Activated CD8-positive, alpha-beta memory T cell treated with anti-CD3 and anti-CD28 coated beads for 1 hour (primary cell): Measurements from ENCODE around the gene SLF2.

Source experiments
- DNase-seq, 2 donors: peaks; one replicate each; pipeline ENCODE4 v3.0.0-alpha.2; 2020; ENCODE audit warnings: low read depth in 1 of 2; ENCODE audit errors: extremely low read depth in 1 of 2

SLF2 gene

DNA sequence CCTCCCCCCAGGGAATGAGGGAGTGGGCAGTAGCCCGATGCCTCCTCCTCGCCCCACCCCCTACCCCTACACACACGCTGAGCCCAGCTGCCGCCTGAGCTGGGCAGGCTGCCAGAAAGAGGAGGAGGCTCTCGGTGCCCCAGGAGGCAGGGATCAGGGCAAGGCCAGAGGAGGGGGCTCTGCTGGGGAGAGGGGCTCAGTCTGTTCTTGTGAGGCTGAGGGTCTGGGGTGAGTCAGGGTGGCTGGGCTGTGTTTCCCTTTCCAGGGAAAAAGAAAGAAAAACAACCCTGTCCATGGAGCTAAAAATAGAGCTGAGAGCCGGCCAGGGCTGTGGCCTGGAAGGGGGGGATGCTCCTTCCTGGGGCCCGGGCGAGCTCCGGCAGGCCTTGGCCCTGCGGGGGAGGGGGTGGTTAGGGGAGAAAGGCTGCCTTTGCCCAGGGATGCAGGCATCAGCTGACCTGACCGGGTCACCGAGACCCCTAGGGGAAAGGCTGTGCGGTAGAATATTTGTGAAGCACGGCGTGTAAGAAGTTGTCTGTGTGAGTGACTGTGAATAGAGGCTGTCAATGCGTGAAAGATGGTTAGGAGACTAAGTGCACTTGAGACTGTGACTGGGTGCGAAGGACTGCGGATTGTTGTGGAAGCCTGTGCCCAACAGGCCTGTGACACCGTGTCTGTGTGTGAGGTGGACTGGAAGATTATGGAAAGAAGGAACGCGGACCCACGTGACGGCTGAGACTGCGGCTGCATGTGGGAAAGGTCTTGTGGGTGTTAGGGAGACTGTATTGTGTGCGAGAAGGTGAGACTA is 85.6 kb downstream of the SLF2 start:
- DNase-seq = peak in 1 of 2 donors; percentile 41

GRCh38 chr10:100998991-100999741 is 86.4 kb downstream of the SLF2 start:
- peak; percentile 26 to 64 for DNase-seq

DNA sequence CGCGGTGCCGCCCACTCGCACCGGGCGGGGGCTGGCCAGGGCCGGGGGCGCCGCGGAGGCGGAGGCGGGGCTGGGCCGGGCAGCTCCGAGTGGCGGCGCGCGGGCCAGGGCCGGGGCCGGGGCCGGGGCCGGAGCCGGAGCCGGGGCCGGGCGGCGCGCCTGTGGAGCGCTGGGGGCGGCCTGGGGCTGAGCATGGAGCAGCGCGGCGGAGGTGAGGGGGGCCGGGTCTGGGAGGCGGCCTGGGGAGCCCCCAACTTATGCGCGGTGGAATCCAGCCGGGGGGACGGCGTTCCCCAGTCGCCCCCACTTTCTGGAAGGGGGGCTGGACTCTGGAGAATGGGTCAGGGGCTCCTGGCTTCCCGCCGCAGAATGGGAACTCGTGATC is 87.0 kb downstream of the SLF2 start, which contains the start of gene LZTS2:
LZTS2 (plus strand) TSS at position 67 of the 385 bp plus-strand sequence. CDS start 2,731 bp downstream, outside the sequence.
- DNase-seq = no peak

- no peak for DNase-seq
Observed at GRCh38 chr10:101000127-101000914, 87.6 kb downstream of the SLF2 start.

- DNase-seq = no peak
Observed at GRCh38 chr10:101000915-101001658, 88.3 kb downstream of the SLF2 start.

- no peak for DNase-seq
Observed at GRCh38 chr10:101001659-101002035, 88.9 kb downstream of the SLF2 start.

GRCh38 chr10:101002456-101002855 is 89.7 kb downstream of the SLF2 start:
- DNase-seq = no peak

DNA sequence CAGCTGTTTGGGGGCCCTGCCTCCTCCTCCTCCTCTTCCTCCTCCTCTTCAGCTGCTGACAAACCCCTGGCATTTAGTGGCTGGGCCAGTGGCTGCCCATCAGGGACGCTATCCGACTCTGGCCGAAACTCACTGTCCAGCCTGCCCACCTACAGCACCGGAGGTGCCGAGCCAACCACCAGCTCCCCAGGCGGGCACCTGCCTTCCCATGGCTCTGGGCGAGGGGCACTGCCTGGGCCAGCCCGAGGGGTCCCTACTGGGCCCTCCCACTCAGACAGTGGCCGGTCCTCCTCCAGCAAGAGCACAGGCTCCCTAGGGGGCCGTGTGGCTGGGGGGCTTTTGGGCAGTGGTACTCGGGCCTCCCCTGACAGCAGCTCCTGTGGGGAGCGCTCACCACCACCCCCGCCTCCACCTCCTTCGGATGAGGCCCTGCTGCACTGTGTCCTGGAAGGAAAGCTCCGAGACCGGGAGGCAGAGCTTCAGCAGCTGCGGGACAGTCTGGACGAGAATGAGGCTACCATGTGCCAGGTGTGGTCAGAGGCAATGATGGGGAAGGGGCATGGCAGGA is 91.0 kb downstream of the SLF2 start:
- DNase-seq = no peak

DNA sequence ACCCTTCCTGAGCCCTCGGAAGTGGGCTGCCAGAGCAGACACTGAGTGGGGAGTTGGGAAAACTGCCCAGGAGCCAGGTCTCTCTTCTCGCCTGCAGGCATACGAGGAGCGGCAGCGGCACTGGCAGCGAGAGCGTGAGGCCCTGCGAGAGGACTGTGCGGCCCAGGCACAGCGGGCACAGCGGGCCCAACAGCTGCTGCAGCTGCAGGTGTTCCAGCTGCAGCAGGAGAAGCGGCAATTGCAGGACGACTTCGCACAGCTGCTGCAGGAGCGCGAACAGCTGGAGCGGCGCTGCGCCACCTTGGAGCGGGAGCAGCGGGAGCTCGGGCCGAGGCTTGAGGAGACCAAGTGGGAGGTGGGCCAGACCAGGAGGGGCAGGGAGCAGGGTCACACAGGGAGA is 92.6 kb downstream of the SLF2 start:
- DNase-seq = no peak

- no peak for DNase-seq
Observed at GRCh38 chr10:101005869-101006567, 93.3 kb downstream of the SLF2 start.

DNA sequence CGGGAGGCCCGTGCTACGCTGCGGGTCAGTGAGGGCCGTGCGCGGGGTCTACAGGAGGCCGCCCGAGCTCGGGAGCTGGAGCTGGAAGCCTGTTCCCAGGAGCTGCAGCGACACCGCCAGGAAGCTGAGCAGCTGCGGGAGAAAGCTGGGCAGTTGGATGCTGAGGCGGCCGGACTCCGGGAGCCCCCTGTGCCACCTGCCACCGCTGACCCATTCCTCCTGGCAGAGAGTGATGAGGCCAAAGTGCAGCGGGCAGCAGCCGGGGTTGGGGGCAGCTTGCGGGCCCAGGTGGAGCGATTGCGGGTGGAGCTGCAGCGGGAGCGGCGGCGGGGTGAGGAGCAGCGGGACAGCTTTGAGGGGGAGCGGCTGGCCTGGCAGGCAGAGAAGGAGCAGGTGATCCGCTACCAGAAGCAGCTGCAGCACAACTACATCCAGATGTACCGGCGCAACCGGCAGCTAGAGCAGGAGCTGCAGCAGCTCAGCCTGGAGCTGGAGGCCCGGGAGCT is 93.9 kb downstream of the SLF2 start:
- no peak for DNase-seq

DNA sequence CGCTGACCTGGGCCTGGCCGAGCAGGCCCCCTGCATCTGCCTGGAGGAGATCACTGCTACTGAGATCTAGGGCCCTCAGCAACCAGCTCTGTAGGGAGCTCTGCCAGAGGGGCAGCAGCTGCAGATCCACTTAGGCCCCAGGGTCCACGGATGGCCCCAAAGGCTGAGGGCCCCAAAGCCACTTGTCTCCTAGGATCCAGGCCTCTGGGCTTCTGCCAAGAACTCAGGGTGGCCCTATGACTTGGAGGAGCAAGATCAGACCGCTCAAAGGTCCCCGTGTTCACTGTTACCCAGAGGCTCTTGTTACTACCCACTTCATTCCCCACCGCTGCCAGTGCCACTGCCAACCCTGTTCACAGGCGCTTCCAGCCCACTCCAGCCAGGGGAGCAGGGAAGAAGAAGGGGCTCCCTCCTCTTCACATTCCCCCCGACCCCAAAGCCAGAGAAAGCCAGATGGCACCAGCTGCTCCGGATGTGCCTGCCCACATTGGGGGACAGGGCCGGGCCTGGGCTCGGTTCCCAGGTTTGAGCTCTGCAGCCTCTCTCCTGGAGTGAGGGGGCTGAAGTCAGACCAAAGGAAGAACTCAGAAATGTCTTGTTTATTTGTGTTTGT is 94.4 kb downstream of the SLF2 start:
- no peak for DNase-seq

DNA sequence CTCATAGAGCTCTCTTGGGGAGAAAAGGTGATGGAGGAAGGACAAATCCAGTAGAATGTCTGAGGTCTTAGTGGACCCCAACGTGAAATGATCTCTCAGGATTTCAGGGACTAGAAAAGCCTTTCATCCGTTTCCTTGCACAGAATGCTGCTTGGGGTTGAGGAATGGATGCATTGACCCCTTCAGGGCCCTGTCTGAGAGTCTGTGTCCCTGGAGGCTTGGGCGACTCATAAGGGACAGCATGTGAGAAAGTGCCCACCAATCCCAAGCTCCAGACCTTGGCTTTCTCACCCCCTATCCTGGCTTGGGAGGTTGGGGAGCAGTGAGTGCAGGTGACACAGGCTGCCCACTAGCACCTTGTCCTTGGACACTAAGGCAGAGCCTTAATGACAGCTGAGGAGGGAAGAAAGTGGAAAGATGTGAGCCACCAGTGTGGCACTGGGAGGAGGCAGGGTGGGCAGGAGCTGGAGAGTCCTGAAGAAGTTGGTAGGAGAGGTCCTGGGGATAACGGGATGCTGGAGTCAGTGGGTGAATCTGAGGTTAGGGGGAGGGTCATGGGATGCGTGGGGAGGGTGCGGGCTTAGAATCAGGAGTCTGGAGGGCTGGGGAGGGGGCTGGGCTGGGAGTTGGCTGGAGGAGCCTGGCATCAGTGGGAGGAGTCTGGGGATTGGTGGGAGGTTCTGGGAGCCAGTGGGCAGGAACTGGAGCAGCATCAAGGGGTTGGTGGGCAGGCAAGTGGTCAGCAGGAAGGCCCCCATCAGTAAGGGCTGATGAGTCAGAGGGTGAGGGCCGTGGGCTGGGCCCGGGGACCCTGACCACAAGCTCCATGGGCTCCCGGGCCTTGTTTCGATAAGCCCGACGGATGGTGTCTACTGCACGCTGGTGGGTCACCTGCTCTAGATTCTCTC is 95.4 kb downstream of the SLF2 start:
- no peak for DNase-seq

GRCh38 chr10:101008823-101009423 is 96.2 kb downstream of the SLF2 start:
- DNase-seq = no peak

DNA sequence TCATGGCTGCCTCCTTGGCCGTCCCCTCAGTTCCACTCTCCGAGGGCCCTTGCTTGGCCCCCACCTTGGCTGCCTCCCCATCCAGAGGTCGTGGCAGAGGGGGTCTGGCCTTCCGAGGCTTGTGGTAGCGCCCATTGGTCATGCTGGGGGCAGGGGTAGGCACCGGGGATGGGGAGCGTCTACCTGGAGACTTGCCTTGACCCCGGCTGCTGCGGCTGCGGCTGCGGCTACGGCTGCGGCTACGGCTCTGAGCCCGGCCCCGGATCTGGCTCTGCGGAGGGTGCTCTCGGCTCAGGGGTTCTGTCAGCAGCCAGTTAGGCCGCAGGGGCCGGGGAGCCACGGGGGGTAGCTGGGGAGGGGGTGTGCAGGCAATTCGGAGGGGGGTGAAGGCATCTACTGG is 97.6 kb downstream of the SLF2 start:
- DNase-seq = no peak

DNA sequence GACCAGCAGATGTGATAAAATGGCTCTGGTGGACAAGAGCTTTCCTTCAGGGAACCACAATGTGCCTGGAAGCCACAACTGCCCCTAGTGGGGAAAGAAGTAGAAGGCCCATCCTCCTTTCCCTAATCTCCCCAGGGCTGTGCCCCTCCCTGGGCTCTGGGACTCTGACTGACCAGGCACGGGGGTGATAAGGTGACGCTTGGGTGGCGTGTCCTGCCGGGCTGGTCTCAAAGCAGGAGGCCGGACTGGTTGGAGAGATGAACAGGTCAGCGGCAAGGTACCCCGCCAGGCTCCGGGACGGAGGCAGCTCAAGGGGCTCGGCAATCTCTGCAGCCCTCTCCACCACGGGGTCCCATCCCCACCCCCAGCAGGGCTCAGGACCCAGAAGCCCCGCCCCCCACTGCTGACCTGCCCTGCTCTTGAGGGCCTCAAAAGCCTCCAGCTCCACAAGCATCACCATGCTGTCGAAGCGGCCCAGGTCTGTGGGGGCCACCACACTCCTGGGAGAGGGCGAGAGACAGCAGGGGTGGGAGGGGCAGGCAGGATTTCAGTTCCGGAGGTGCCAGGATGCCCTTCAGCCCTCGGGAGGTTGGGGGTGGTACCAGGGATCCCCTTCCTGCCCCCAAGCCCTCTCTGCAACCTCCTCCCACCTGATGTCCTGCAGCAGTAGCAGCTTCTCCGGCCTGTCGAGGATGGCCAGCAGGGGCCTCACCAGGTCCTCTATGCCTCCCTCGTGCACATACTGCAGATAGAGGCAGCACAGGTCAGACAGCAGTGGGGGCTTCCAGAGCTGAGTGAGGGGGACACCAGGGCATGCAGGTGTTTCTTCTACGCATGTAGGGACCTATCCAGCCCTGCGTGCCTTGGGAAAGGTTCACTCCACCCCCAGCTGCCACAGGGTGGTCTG is 99.0 kb downstream of the SLF2 start:
- no peak for DNase-seq
